H9 (cell line): ENCODE measurements around the gene ALKBH2. TPM values are rescaled to one million over a fixed set of nuclear protein-coding genes. Genes with fewer than 3 reads are reported as not detected.

Experiments used
- DNase-seq: peaks from one replicate; pipeline ENCODE4 v3.0.0-alpha.2; 2017
- H2AFZ ChIP-seq: one replicate; pipeline ENCODE4 v1.6.1; 2013; ENCODE audit warnings: mild to moderate bottlenecking, low read length, control low read depth, moderate library complexity
- H2AK5ac ChIP-seq: 2 replicates; pipeline ENCODE4 v1.6.1; 2013; ENCODE audit warnings: low read length, control low read depth, mixed read lengths; ENCODE audit not compliant: insufficient read length
- H2BK120ac ChIP-seq: one replicate; pipeline ENCODE4 v1.6.1; 2013; ENCODE audit warnings: low read depth, mild to moderate bottlenecking, low read length, control low read depth, inconsistent platforms; ENCODE audit not compliant: poor library complexity, severe bottlenecking
- H2BK12ac ChIP-seq: 2 replicates; pipeline ENCODE4 v1.6.1; 2013; ENCODE audit warnings: low read length, control low read depth, mixed read lengths, low read depth; ENCODE audit not compliant: insufficient read length
- H2BK15ac ChIP-seq: 2 replicates; pipeline ENCODE4 v1.6.1; 2013; ENCODE audit warnings: low read depth, low read length, control low read depth
- H2BK20ac ChIP-seq: one replicate; pipeline ENCODE4 v1.6.1; 2013; ENCODE audit warnings: low read depth, mild to moderate bottlenecking, low read length, control low read depth, inconsistent platforms; ENCODE audit not compliant: poor library complexity, severe bottlenecking
- H2BK5ac ChIP-seq: 2 replicates; pipeline ENCODE4 v1.6.1; 2013; ENCODE audit warnings: low read length, control low read depth, mixed read lengths; ENCODE audit not compliant: insufficient read length
- H3K14ac ChIP-seq: 2 replicates; pipeline ENCODE4 v1.6.1; 2013; ENCODE audit warnings: low read length, control low read depth; ENCODE audit not compliant: insufficient read depth
- H3K18ac ChIP-seq: 2 replicates; pipeline ENCODE4 v1.6.1; 2013; ENCODE audit warnings: low read depth, mild to moderate bottlenecking, mixed read lengths, low read length, control low read depth; ENCODE audit not compliant: insufficient read length
- H3K23ac ChIP-seq: 2 replicates; pipeline ENCODE4 v1.6.1; 2013; ENCODE audit warnings: low read length, control low read depth, mixed read lengths, low read depth; ENCODE audit not compliant: insufficient read length
- H3K23me2 ChIP-seq: 2 replicates; pipeline ENCODE4 v1.6.1; 2013; ENCODE audit warnings: low read depth, mild to moderate bottlenecking, mixed read lengths, low read length, control low read depth; ENCODE audit not compliant: insufficient read length, poor library complexity, severe bottlenecking
- H3K27ac ChIP-seq: 2 replicates; pipeline ENCODE4 v1.5.1; 2013; ENCODE audit warnings: low read length, control low read depth, mixed read lengths, low read depth; ENCODE audit not compliant: insufficient read length
- H3K27me3 ChIP-seq: 2 replicates; pipeline ENCODE4 v1.6.1; 2013; ENCODE audit warnings: low read length, control low read depth, inconsistent platforms; ENCODE audit not compliant: insufficient read depth
- H3K4ac ChIP-seq: 2 replicates; pipeline ENCODE4 v1.6.1; 2013; ENCODE audit warnings: low read depth, mild to moderate bottlenecking, control low read depth, inconsistent platforms, low read length, moderate library complexity
- H3K4me1 ChIP-seq: 2 replicates; pipeline ENCODE4 v1.6.1; 2013; ENCODE audit warnings: low read length, control low read depth, inconsistent platforms; ENCODE audit not compliant: insufficient read depth
- H3K4me2 ChIP-seq: 2 replicates; pipeline ENCODE4 v1.6.1; 2013; ENCODE audit warnings: low read length, control low read depth, mixed read lengths; ENCODE audit not compliant: insufficient read length, insufficient read depth
- H3K56ac ChIP-seq: 2 replicates; pipeline ENCODE4 v1.6.1; 2013; ENCODE audit warnings: low read depth, mild to moderate bottlenecking, mixed read lengths, low read length, control low read depth; ENCODE audit not compliant: insufficient read length
- H3K79me1 ChIP-seq: 2 replicates; pipeline ENCODE4 v1.6.1; 2013; ENCODE audit warnings: low read depth, mild to moderate bottlenecking, moderate library complexity, low read length, control low read depth, inconsistent platforms; ENCODE audit not compliant: insufficient read depth, poor library complexity, severe bottlenecking
- H3K79me2 ChIP-seq: 2 replicates; pipeline ENCODE4 v1.6.1; 2013; ENCODE audit warnings: low read length, control low read depth, inconsistent platforms; ENCODE audit not compliant: insufficient read depth
- H3K9ac ChIP-seq: 2 replicates; pipeline ENCODE4 v1.6.1; 2013; ENCODE audit warnings: low read length, control low read depth, mixed read lengths; ENCODE audit not compliant: insufficient read length; ENCODE audit errors: extremely low read depth
- H3K9me3 ChIP-seq: one replicate; pipeline ENCODE4 v1.6.1; 2013; ENCODE audit warnings: low read depth, low read length, inconsistent platforms; ENCODE audit not compliant: control insufficient read depth
- H3T11ph ChIP-seq: one replicate; pipeline ENCODE4 v1.6.1; 2013; ENCODE audit warnings: mild to moderate bottlenecking, low read length, control low read depth, inconsistent platforms
- H4K20me1 ChIP-seq: one replicate; pipeline ENCODE4 v1.6.1; 2013; ENCODE audit not compliant: control insufficient read depth, insufficient read length, insufficient read depth
- H4K5ac ChIP-seq: 2 replicates; pipeline ENCODE4 v1.6.1; 2013; ENCODE audit warnings: low read depth, mild to moderate bottlenecking, mixed read lengths, low read length, control low read depth; ENCODE audit not compliant: insufficient read length
- H4K8ac ChIP-seq: replicated peaks from 2 replicates; pipeline ENCODE4 v1.6.1; 2013; ENCODE audit warnings: low read length, control low read depth, mixed read lengths, low read depth; ENCODE audit not compliant: insufficient read length
- H4K91ac ChIP-seq: 2 replicates; pipeline ENCODE4 v1.6.1; 2013; ENCODE audit warnings: low read depth, mild to moderate bottlenecking, moderate library complexity, mixed read lengths, low read length, control low read depth; ENCODE audit not compliant: insufficient read length
- H3K27ac Mint-ChIP-seq, 3 experiments: 2 replicates in 2 of 3; 3 replicates in 1 of 3; pipeline ENCODE4 v1.8.0; 2020 to 2021; ENCODE audit warnings: mixed read lengths in 3 of 3, mild to moderate bottlenecking in 1 of 3, moderate library complexity in 1 of 3
- H3K27me3 Mint-ChIP-seq: 2 replicates; pipeline ENCODE4 v1.8.0; 2021; ENCODE audit warnings: low read depth, mild to moderate bottlenecking, moderate library complexity, mixed read lengths
- H3K36me3 Mint-ChIP-seq, 3 experiments: 2 replicates in 2 of 3; 3 replicates in 1 of 3; pipeline ENCODE4 v1.8.0; 2020 to 2021; ENCODE audit warnings: low read depth in 3 of 3, mixed read lengths in 3 of 3; ENCODE audit not compliant: insufficient read depth in 1 of 3
- H3K4me1 Mint-ChIP-seq, 2 experiments: 2 replicates each; pipeline ENCODE4 v1.8.0; 2020; ENCODE audit warnings: mixed read lengths in 2 of 2
- H3K4me3 Mint-ChIP-seq, 2 experiments: 2 replicates in 1 of 2; 3 replicates in 1 of 2; pipeline ENCODE4 v1.8.0; 2020 to 2021; ENCODE audit warnings: mild to moderate bottlenecking in 2 of 2, mixed read lengths in 2 of 2, moderate library complexity in 1 of 2
- H3K9me3 Mint-ChIP-seq, 2 experiments: 2 replicates in 1 of 2; 3 replicates in 1 of 2; pipeline ENCODE4 v1.8.0; 2020; ENCODE audit warnings: mild to moderate bottlenecking in 2 of 2, mixed read lengths in 2 of 2, moderate library complexity in 1 of 2
- WGBS: extraction: QIAGEN DNeasy Blood & Tissue Kit; methylation state at CpG from one replicate; pipeline ENCODE4 v1.1.7; 2013; ENCODE audit warnings: missing lambda C conversion rate, low lambda C conversion rate, mixed read lengths; ENCODE audit not compliant: insufficient read length; ENCODE audit errors: extremely low coverage; 5-methylcytosine and 5-hydroxymethylcytosine counted together
- total RNA-seq: library from RNA; stranded (reverse); gene quantifications from 2 replicates; pipeline ENCODE4 v1.2.1, GENCODE V29; 2021
- TF ChIP-seq, protein P1 (sequence below): fragments of 200-600 bp; sonication (generic); conservative IDR thresholded peaks from 3 replicates; pipeline ENCODE4 v1.8.0; 2021; ENCODE audit warnings: antibody characterized with exemption, mild to moderate bottlenecking

Gene ALKBH2
- total RNA-seq, 1 experiment from 2014 or later, result 24.4 TPM

DNA sequence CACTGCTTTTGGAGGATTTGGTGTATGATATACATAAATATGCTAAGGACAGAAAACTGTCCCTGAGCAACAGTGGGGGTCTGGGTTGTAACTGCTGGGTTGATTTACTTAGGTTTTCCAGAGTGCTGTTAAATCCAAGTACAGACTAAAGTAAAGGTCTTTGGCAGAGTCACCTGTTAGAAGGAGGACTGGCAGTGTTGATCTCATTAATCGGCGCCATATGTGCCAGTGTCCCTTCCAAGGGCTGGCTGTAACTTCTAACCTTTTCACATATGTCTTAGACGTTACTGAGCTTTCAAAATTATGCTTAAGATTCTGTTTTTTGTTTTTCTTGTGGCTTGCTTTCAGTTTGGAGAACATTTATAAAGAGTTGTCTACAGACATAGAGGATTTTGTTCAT lies 9.2 kb upstream of the ALKBH2 start:
- no CpG with 5 or more reads among the region's 3 CpGs for WGBS
- no peak overlapping the region for H3K4me3 Mint-ChIP-seq
- DNase-seq, result no peak
- Histone ChIP-seq H2AFZ (no peak overlapping the region), H3K4me2 (no peak overlapping the region), H3K79me1 (peaks cover 8% of the 10 kb centered on the region), H3K27ac (no peak overlapping the region), H3K56ac (no peak overlapping the region), H3K79me2 (peaks cover 5% of the 10 kb centered on the region; the same call in 1 of the 2 replicates), H3K23me2 (peaks cover 8% of the 10 kb centered on the region), H2BK5ac (no peak overlapping the region), H3K4me1 (no peaks in the 10 kb centered on the region), H3K4ac (no peak overlapping the region), H4K91ac (no peak overlapping the region), H3K9me3 (no peaks in the 10 kb centered on the region), H3K18ac (no peak overlapping the region), H3K23ac (no peak overlapping the region), H2BK12ac (no peak overlapping the region), H3T11ph (no peak overlapping the region), H3K9ac (no peak overlapping the region), H2BK20ac (no peak overlapping the region), H4K5ac (no peak overlapping the region), H3K14ac (no peak overlapping the region), H4K20me1 (no peaks in the 10 kb centered on the region), H2BK120ac (no peak overlapping the region), H4K8ac (no peak overlapping the region), H3K27me3 (no peaks in the 10 kb centered on the region), H2BK15ac (no peak overlapping the region), H2AK5ac (no peak overlapping the region)
- H3K4me1 Mint-ChIP-seq, result peaks cover 2 to 10% of the 10 kb centered on the region in 2 experiments
- H3K9me3 Mint-ChIP-seq, result no peaks in the 10 kb centered on the region
- no peaks in the 10 kb centered on the region for H3K27me3 Mint-ChIP-seq
- no peak overlapping the region for H3K27ac Mint-ChIP-seq
- TF ChIP-seq, protein P1, sequence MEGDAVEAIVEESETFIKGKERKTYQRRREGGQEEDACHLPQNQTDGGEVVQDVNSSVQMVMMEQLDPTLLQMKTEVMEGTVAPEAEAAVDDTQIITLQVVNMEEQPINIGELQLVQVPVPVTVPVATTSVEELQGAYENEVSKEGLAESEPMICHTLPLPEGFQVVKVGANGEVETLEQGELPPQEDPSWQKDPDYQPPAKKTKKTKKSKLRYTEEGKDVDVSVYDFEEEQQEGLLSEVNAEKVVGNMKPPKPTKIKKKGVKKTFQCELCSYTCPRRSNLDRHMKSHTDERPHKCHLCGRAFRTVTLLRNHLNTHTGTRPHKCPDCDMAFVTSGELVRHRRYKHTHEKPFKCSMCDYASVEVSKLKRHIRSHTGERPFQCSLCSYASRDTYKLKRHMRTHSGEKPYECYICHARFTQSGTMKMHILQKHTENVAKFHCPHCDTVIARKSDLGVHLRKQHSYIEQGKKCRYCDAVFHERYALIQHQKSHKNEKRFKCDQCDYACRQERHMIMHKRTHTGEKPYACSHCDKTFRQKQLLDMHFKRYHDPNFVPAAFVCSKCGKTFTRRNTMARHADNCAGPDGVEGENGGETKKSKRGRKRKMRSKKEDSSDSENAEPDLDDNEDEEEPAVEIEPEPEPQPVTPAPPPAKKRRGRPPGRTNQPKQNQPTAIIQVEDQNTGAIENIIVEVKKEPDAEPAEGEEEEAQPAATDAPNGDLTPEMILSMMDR, result no peak
- H3K36me3 Mint-ChIP-seq, result peaks cover 63 to 85% (median 84%) of the 10 kb centered on the region in 3 experiments
